Measurements from ENCODE around the gene PPM1M. TPM values are rescaled to one million over a fixed set of nuclear protein-coding genes. Genes with fewer than 3 reads are reported as not detected.

PPM1M gene
- total RNA-seq, 1 donor: 20.3 TPM

GRCh38 chr3:52240886-52241370 is 4.6 kb upstream of the PPM1M start:
- DNase-seq (ENCODE audit: low read depth): no peak
- no peak overlapping the region for H3K4me3 ChIP-seq (ENCODE audit: low read depth, low read length)
- TF ChIP-seq, protein P1, sequence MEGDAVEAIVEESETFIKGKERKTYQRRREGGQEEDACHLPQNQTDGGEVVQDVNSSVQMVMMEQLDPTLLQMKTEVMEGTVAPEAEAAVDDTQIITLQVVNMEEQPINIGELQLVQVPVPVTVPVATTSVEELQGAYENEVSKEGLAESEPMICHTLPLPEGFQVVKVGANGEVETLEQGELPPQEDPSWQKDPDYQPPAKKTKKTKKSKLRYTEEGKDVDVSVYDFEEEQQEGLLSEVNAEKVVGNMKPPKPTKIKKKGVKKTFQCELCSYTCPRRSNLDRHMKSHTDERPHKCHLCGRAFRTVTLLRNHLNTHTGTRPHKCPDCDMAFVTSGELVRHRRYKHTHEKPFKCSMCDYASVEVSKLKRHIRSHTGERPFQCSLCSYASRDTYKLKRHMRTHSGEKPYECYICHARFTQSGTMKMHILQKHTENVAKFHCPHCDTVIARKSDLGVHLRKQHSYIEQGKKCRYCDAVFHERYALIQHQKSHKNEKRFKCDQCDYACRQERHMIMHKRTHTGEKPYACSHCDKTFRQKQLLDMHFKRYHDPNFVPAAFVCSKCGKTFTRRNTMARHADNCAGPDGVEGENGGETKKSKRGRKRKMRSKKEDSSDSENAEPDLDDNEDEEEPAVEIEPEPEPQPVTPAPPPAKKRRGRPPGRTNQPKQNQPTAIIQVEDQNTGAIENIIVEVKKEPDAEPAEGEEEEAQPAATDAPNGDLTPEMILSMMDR (IDR thresholded peaks at IDR 0.05; ENCODE audit: insufficient read depth, low read depth, low read length): no peak

GRCh38 chr3:52242039-52242438 is 3.5 kb upstream of the PPM1M start:
- TF ChIP-seq, protein P1 (IDR thresholded peaks at IDR 0.05; ENCODE audit: insufficient read depth, low read depth, low read length): no peak
- H3K4me3 ChIP-seq (ENCODE audit: low read depth, low read length): no peak overlapping the region
- DNase-seq (ENCODE audit: low read depth): no peak

- peak; percentile 29 for DNase-seq (ENCODE audit: low read depth)
- H3K4me3 ChIP-seq (ENCODE audit: low read depth, low read length): no peak overlapping the region
- TF ChIP-seq, protein P1 (IDR thresholded peaks at IDR 0.05; ENCODE audit: insufficient read depth, low read depth, low read length): no peak
These were observed 1.5 kb upstream of the PPM1M start for GRCh38 chr3:52243791-52244628.

- TF ChIP-seq, protein P1 (IDR thresholded peaks at IDR 0.05; ENCODE audit: insufficient read depth, low read depth, low read length): no peak
- DNase-seq (ENCODE audit: low read depth): no peak
These were observed 683 bp downstream of the PPM1M start for GRCh38 chr3:52246264-52246620.

DNA sequence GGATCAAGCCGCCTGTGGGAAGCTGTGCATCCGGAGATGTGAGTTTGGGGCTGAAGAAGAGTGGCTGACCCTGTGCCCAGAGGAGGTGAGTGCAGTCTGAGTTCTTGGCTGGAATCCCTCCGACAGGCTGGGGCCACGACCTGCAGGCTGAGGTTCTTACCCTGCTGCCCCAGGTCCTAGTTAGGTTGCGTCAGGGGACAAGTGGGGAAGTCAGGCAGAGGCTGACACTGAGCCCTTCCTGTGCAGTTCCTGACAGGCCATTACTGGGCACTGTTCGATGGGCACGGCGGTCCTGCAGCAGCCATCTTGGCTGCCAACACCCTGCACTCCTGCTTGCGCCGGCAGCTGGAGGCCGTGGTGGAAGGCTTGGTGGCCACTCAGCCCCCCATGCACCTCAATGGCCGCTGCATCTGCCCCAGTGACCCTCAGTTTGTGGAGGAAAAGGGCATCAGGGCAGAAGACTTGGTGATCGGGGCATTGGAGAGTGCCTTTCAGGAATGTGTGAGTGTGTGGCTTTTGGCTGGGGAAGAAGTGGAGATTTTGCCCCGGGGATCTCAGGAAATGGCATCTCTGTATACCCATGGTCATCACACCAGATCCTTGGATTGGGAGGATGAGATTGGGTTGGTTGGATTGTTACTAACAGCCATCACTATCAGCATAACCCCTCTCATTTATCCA is 1.3 kb downstream of the PPM1M start:
- no peak for DNase-seq (ENCODE audit: low read depth)
- no peak overlapping the region for H3K4me3 ChIP-seq (ENCODE audit: low read depth, low read length)
- TF ChIP-seq, protein P1 (IDR thresholded peaks at IDR 0.05; ENCODE audit: insufficient read depth, low read depth, low read length): no peak

More at GRCh38 chr3:52246264-52246620, 683 bp downstream of the PPM1M start:
- H3K4me3 ChIP-seq (ENCODE audit: low read depth, low read length): peak overlapping the region; percentile 60

GRCh38 chr3:52247409-52248164 is 2.0 kb downstream of the PPM1M start:
- H3K4me3 ChIP-seq (ENCODE audit: low read depth, low read length): no peak overlapping the region
- no peak for DNase-seq (ENCODE audit: low read depth)
- TF ChIP-seq, protein P1 (IDR thresholded peaks at IDR 0.05; ENCODE audit: insufficient read depth, low read depth, low read length): no peak

Data from fibroblast of villous mesenchyme (primary cell).